ENCODE results near the gene RPL14. TPM values are rescaled to one million over a fixed set of nuclear protein-coding genes. Genes with fewer than 3 reads are reported as not detected.
A peak's percentile ranks its signal among the peaks of the same experiment; 100 is the strongest.

The RPL14 gene
- total RNA-seq, 2 donors from 2014 or later: 1,691 to 2,241 TPM

DNA sequence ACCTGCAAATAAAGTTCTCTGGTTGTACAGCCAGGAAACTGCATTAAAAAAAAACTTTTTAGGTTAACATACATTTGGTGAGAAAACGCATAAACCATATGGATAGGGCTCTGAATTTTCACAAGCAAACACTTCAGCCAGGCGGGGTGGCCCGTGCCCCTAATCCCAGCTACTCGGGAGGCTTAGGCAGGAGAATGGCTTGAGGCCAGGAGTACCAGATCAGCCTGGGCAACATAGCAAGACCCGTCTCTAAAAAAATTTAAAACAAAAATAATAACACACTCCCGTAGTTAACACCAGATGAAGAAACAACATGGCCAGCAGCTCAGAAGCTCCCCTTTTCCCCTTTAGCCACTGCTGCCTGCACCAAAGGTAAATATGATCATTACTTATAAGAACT lies 3.2 kb upstream of the RPL14 start:
- 40 to 55% methylated on average over 3 to 6 of the region's 6 CpGs for WGBS, 2 experiments (ENCODE audit: insufficient coverage in 1 of 2, insufficient read length in 1 of 2)
- no peak overlapping the region for H3K27ac ChIP-seq (ENCODE audit: low read depth, low read length)

GRCh38 chr3:40455328-40455727 lies 1.8 kb upstream of the RPL14 start:
- Mint-ChIP-seq H3K9me3 (no peaks in the 10 kb centered on the region), H3K27ac (no peak overlapping the region), H3K27me3 (ENCODE audit: insufficient read depth) (peaks cover 2% of the 10 kb centered on the region), H3K4me3 (peak overlapping the region; percentile 93), H3K4me1 (peaks cover 24% of the 10 kb centered on the region), H3K36me3 (ENCODE audit: low read depth) (peaks cover 26% of the 10 kb centered on the region)
- 92 to 97% methylated on average over 4 of the region's 4 CpGs for WGBS, 2 experiments (ENCODE audit: insufficient coverage in 1 of 2, insufficient read length in 1 of 2)
- H3K9me3 ChIP-seq (ENCODE audit: control insufficient read depth, low read length): no peaks in the 10 kb centered on the region
- peaks cover 25% of the 10 kb centered on the region for H3K36me3 ChIP-seq (ENCODE audit: control insufficient read depth, insufficient read depth, low read length)
- H3K4me3 ChIP-seq (ENCODE audit: low read length): no peak overlapping the region
- DNase-seq: no peak
- TF ChIP-seq CTCF (conservative IDR thresholded peaks at IDR 0.05): no peak
- H3K9ac ChIP-seq (ENCODE audit: extremely low read depth, low read length, poor library complexity, severe bottlenecking): no peak overlapping the region
- no peaks in the 10 kb centered on the region for H3K27me3 ChIP-seq (ENCODE audit: control insufficient read depth, insufficient read depth, low read length, poor library complexity, severe bottlenecking)
- peaks cover 4% of the 10 kb centered on the region for H3K4me1 ChIP-seq (ENCODE audit: control insufficient read depth, insufficient read depth, low read length)
- no peak overlapping the region for H3K27ac ChIP-seq (ENCODE audit: low read depth, low read length)

More for the DNA sequence above, 3.2 kb upstream of the RPL14 start:
- Histone ChIP-seq H3K4me1 (ENCODE audit: control insufficient read depth, insufficient read depth, low read length) (peaks cover 4% of the 10 kb centered on the region), H3K9me3 (ENCODE audit: control insufficient read depth, low read length) (no peaks in the 10 kb centered on the region), H3K27me3 (ENCODE audit: control insufficient read depth, insufficient read depth, low read length, poor library complexity, severe bottlenecking) (no peaks in the 10 kb centered on the region), H3K9ac (ENCODE audit: extremely low read depth, low read length, poor library complexity, severe bottlenecking) (peak overlapping the region; percentile 55), H3K4me3 (ENCODE audit: low read length) (peak overlapping the region; percentile 90), H3K36me3 (ENCODE audit: control insufficient read depth, insufficient read depth, low read length) (peaks cover 13% of the 10 kb centered on the region)
- no peak for TF ChIP-seq CTCF (conservative IDR thresholded peaks at IDR 0.05)
- Mint-ChIP-seq H3K4me1 (peaks cover 21% of the 10 kb centered on the region), H3K9me3 (no peaks in the 10 kb centered on the region), H3K4me3 (peak overlapping the region; percentile 83), H3K27me3 (ENCODE audit: insufficient read depth) (peaks cover 2% of the 10 kb centered on the region), H3K27ac (no peak overlapping the region), H3K36me3 (ENCODE audit: low read depth) (peaks cover 14% of the 10 kb centered on the region)
- no peak for DNase-seq

DNA sequence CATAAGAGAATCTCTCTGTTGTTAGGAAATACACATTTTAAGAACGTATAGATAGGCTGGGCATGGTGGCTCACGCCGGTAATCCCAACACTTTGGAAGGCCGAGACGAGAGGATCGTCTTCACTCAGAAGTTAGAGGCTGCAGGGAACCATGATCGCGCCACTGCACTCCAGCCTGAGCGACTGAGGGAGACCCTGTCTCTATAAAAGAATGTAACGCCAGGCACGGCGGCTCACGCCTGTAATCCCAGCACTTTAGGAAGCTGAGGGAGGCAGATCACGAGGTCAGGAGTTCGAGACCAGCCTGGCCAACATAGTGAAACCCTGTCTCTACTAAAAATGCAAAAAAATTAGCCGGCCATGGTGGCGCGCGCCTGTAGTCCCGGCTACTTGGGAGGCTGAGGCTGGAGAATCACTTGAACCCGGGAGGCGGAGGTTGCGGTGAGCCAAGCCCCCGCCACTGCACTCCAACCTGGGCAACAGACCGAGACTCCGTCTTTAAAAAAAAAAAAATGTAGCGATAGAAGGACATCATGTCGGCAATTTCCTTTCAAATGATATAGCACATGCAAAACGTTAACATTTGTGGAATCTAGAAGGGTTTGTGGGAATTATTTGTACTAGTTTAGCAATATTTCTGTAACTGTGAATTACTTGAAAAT lies 730 bp upstream of the RPL14 start:
- Mint-ChIP-seq H3K27ac (peak overlapping the region; percentile 96), H3K4me3 (peak overlapping the region; percentile 93), H3K9me3 (no peaks in the 10 kb centered on the region), H3K36me3 (ENCODE audit: low read depth) (peaks cover 34% of the 10 kb centered on the region), H3K4me1 (peaks cover 24% of the 10 kb centered on the region), H3K27me3 (ENCODE audit: insufficient read depth) (peaks cover 2% of the 10 kb centered on the region)
- Histone ChIP-seq H3K9ac (ENCODE audit: extremely low read depth, low read length, poor library complexity, severe bottlenecking) (peak overlapping the region; percentile 89), H3K27me3 (ENCODE audit: control insufficient read depth, insufficient read depth, low read length, poor library complexity, severe bottlenecking) (no peaks in the 10 kb centered on the region), H3K36me3 (ENCODE audit: control insufficient read depth, insufficient read depth, low read length) (peaks cover 36% of the 10 kb centered on the region), H3K4me1 (ENCODE audit: control insufficient read depth, insufficient read depth, low read length) (peaks cover 4% of the 10 kb centered on the region), H3K4me3 (ENCODE audit: low read length) (peak overlapping the region; percentile 100), H3K9me3 (ENCODE audit: control insufficient read depth, low read length) (no peaks in the 10 kb centered on the region), H3K27ac (ENCODE audit: low read depth, low read length) (peak overlapping the region; percentile 66)
- no peak for TF ChIP-seq CTCF (conservative IDR thresholded peaks at IDR 0.05)
- no peak for DNase-seq
- 72 to 75% methylated on average over 27 to 29 of the region's 29 CpGs for WGBS, 2 experiments (ENCODE audit: insufficient coverage in 1 of 2, insufficient read length in 1 of 2)

Data from endodermal cell (in vitro differentiated cells).